NCI-H1105 (cell line): ENCODE measurements around the gene ASTN2.

Experiments
- DNase-seq: peaks from one replicate; lab custom pipeline; 2025; lab: John Stamatoyannopoulos, UW

Gene ASTN2

GRCh38 chr9:117121316-117121715, 293.5 kb downstream of the ASTN2 start:
- DNase-seq = no peak

GRCh38 chr9:117120061-117120460, 294.8 kb downstream of the ASTN2 start:
- DNase-seq = no peak

DNA sequence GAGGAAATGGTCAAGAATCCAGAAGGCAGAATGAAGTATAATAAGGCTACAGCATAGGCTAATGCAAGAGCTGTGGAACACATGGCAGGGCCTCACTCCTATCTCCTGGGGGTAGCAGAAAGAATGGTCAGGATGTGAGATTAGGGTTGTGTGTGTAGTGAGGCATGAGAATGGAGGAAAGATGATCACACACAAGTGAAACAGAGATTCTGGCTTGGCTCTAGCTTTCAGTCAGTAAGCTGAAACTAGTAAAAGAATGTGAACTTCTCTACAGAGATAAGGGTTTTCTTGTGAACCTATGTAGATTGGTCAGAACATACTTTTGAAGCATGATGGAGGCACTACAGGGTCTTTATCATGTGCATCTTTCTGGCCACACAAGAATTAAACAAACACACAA, 298.8 kb downstream of the ASTN2 start:
- DNase-seq = no peak

DNA sequence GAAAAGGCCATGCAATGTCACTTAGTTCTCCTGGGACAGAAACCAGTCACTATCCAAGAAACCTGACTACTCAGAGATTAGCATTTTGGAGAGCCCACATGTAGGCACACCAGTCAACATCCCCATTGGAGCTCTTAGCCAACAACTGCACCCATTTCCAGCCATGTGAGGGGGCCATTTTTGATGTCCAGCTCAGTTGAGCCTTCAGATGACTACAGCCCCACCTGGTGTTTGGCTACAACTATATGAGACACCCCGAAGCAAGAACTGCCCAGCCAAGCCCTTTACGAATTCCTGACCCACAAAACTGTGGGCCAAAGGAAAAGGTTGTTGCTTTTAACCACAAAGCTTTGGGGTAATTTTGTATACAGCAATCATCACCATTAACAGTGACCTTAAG, 300.1 kb downstream of the ASTN2 start:
- DNase-seq = no peak

DNA sequence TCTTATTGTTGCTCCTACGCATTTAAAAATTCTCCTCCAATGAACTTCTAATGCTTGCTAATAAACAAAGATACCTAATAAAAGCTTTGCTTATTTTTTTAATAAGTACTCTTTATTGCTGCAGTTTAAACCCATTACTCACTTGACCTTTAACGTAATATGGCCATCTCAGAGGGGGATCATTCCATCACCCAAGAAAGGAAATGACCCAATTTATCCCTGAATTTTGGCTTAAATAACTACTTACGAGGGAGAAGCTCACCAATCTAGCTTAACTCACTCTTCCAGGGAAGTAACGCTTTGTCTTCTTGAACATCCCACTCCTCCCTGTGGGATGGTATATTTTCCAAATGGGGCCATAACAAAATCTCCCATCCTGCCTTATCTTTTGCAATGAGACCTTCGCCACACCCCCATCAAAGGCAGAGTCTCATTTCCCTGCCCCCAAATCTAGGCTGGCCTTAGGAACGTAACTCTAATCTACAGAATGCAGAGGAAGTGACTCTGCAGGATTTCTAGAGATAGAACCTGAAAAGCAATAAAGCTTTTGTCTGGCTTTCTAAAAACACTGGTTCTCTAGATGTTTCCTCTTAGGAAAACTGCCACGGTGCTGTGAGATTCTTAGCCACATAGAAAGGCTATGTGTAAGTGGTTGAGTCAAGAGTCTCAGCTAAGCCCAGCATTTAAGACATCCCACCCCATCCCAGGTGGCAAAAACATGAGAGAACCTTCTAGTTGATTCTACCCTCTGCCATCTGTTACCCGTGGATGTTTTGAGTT, 310.0 kb downstream of the ASTN2 start:
- no peak for DNase-seq

DNA sequence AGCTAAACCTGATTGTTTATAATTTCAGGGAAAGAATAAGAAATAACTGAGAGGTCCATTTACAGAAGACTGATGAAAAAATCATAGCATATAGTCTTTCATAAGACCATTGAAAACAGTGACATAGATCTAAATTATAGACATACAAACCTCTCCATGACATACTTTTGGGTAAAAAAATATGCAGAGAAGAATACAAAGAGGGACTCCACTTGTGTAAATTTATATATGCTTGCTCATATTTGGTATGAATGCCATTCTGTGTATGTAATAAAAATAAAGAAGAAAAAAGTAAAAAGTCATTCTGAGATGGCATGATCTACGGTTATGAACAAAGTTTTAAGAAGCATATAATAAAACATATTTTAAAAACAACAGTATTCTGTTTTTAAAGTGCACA, 310.7 kb downstream of the ASTN2 start:
- no peak for DNase-seq

GRCh38 chr9:117103438-117104110, 311.3 kb downstream of the ASTN2 start:
- no peak for DNase-seq

- no peak for DNase-seq
Measured at GRCh38 chr9:117101008-117101407, 313.8 kb downstream of the ASTN2 start.

DNA sequence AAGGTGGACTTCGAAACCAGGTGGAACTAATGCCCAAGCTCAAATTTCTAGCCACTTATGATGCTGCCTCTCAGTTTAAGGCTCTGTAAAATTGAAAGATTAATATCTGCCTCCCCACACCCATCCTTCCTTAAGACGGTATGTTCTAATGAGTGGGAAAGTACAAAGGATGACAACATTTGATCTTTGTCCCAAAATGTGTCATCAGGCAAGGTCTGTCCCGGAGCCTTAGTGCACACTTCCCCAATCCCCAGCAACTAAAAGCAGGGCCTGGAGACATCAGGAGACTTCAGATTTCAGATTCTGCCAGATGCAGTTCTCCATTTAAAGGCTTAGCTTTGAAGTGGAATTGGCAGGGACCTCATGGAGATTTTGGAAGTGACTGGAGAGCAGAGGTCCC, 316.5 kb downstream of the ASTN2 start:
- no peak for DNase-seq

DNA sequence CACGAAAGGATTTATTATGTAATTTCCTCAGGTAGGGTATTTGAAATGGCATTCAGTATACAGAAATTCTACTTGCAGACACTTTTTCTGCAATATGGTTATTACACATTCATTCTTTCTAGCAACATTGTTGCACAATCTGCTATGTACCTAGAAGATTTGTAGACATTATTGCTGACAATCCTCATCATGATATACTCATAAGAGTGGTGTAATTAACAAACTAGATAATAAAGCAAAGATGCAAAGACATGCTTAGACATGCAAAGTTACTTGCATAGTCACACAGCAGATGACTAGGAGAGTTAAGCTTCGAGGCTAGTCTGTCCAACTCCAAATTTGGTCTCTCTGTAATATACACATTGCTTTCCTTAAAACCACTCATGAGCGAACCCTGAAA, 317.1 kb downstream of the ASTN2 start:
- no peak for DNase-seq

DNA sequence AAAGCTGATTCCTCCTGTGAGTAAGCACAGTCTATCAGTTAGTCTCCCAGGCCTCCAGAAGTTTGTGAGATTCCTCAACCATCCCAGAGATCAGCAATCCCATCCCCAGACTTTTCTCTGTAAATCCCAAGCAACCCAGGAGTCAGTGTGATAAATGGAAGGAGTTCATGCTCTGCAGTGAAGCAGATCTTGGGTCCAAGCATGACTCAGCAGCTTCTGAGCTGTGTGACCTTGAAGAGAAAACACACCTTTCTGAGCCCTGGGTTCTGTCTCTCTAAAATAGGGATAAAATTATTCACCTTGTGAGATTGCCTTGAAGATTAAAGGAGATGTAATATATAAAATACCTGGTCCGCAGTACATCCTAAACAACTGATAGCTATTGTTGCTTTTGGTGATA, 318.7 kb downstream of the ASTN2 start:
- no peak for DNase-seq

DNA sequence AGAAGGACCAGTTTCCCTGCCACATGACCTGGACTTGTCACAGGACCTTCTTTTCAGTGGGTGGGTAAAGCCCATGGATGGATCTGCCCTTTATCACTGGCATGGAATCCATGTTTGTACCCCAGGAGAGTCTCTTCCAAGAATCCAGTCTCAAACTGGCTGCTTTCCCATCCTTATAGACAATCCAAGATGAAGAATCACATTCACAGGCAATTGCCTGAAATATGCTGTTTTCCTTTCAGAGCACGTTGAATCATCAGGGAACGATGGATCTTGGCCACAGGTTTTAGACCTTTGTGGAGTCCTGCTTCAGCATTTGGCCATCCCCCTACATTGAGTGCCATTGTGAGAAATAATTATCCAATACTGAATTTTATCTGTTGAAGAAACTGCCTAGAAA, 319.8 kb downstream of the ASTN2 start:
- no peak for DNase-seq

DNA sequence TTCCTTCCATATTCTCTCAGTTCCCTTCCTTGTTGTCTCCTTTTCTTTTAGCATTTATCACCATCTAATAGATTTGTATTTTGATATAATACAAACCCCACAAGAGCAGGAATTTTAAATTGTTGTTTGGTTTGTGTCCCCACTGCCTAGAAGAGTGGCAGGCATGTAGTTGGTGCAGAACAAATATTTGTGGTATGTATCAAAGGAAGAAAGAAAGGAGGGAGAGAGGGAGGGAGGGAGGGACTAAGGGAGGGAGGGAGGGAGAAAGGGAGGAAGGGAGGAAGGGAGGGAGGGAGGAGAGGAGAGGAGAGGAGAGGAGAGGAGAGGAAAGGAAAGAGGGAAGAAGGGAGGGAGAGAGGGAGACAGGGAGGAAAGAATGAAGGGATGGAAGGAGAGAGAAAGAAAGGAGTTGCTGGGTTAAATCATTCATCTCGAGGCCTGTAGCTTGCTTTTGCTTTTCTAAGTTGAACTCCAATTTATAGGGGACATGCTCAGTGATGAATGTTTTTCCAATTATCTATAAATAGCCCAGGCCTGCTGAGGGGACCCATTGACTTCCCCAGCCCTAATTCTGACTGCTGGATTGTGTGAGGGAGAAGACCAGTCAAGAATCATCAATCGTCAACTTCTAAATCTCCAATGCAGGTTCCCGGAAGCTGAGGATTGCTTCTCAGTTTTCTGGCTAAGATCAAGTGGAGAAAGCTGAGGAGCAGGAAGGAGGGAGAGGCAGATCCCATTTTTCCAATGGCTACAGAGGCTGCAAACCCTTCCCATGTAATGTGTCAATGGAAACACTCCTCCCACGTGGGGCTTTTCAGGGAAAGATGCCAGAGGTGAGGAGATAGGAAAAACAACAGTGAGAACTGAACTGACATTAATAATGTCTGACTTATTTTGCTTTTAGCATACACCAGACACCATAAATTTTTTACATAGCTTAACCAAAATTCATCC, 320.7 kb downstream of the ASTN2 start:
- no peak for DNase-seq

DNA sequence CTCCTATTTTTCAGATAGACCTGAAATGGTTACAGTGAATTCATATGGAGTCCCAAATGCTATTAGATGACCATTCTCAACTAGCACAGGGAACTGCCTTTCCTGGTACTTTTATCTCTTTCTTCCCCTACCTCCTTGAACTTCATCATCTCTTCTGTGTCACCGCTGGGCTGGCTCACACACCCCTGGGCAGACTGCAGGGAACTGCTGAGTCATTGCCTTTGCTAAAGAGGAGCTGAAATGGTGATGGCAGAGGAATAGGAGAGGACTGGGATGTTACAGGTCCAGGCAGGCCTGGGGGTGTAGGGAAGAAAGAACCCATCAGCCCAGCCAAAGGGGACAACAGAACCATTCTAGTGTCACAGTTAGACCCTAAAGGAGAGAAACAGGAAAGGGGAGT, 322.3 kb downstream of the ASTN2 start:
- DNase-seq = no peak

DNA sequence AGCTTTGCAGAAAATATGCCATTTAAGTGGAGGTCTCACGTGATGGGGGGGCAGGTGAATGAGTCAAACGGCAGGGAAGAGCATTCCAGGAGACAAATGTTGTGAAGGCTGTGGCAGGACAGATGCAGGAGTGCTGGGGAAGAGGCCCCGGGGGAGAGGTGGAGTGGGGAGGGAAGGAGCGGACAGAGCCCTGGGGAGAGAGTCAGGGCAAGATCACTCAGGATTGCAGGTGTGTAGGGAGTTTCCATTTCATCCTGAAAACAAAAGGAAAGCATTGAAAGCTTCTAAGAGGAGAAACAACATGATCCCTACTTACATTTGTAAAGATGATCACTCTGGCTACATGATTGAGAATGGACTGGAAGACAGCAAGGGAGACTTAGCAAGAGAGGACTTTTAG, 323.3 kb downstream of the ASTN2 start:
- no peak for DNase-seq

DNA sequence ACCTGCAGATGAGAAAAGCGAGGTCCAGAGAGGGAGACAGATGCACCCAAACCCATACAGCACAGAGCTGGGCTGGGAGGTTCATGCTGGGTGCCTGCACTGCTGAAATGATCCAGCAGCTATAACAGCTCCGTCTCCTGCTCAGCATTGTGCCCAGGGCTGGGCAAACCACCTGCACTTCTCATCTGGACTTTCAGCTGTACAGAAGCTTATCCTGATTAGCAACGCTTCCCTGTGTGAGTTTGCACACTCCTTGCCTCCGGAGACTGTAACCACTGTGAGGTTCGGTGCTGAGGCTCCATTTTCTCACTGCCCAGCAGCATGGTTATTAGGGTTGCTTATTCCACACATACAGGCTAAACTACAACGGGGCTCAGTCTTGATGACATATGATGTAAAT, 326.1 kb downstream of the ASTN2 start:
- DNase-seq = no peak

GRCh38 chr9:117088140-117088539, 326.7 kb downstream of the ASTN2 start:
- DNase-seq = no peak

DNA sequence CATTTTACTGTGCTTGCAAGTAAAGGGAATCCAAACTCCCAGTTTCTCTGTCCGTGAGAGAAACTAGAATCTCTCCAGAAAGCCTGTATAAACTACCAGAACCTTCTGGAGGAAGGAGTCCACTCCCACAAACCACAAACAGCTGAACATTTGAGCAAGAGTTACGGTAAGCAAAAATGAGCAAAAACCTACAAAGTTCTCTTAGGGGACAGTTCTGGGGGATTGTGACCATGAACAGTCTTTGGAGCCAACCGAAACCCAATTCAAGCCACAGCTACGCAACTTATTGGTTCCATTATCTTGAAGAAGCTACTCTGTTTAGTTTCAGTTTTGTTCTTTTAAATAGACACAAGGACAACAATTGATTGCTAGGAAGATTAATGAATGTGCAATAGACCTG, 330.6 kb downstream of the ASTN2 start:
- DNase-seq = no peak

GRCh38 chr9:117083559-117083958, 331.3 kb downstream of the ASTN2 start:
- DNase-seq = no peak

- no peak for DNase-seq
Measured at GRCh38 chr9:117081641-117082317, 333.1 kb downstream of the ASTN2 start.

GRCh38 chr9:117080765-117081390, 334.0 kb downstream of the ASTN2 start:
- DNase-seq = no peak
